SIG-M5 treated with dmso at 0.1 percent for 504 hours (cell line): ENCODE results near the gene THPO.

Experiments used
- DNase-seq: peaks from one replicate; lab custom pipeline; 2025; ENCODE audit not compliant: unreplicated experiment; lab: John Stamatoyannopoulos, UW

The THPO gene

DNA sequence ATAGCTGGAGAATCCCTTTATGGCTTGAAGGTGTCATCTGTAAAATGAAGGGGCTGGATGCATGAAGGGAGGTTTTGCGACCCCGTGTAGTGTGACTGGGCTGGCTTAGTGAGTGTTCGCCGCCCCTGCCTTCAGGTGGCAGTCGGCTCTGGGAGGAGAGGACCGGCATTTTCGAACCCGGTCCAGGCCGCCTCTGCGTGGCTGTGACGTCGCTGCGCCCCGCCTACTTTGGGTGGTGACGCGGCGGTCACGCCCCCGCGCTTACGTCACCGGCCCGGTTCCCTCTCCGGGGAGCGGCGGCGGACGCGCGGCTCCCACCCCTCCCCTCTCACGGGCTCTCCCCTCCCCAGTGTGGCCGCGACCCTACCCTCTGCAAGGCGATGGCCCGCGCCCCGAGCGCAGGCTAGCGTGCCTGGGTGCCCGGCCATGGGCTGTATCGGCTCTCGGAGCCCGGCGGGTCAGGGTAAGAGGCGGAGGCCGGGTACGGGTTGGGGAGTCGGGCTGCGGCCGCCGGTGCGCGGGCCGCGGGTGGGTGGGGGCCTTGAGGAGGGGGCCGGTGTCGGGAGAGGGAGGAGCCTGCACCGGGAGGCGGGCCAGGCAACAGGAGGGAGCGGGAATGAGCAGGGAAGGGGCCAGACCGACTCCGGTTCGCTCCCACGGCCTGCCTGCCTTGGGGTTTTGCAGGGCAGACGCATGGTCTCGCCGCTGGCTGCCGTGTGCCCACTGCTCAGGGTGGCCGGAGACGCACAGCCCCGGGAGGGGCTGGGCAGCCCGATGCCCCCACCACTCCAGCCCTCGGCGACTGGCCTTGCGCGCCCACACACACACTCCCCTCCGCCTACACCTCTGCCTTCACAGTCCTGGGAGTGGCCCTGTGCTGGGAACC, 42.1 kb downstream of the THPO start:
- peak; percentile 45 for DNase-seq

DNA sequence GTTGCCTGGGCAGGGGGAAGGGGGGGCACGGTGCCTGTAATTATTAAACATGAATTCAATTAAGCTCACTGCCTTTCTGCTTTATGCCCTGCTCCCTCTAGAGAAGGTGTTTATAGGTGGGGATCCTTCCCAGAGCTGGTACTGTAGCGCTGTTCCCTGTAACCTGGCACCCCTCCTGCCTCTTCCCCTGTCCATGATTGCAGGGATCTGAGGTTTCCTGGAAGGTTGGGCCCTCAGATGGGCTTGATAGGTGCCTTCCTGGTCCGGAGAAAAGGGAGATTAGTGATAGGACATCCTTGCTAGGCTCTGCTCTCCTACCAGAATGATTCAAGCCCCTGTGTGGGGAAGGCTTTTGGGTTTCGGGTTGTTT, 42.7 kb downstream of the THPO start:
- DNase-seq, result no peak

DNA sequence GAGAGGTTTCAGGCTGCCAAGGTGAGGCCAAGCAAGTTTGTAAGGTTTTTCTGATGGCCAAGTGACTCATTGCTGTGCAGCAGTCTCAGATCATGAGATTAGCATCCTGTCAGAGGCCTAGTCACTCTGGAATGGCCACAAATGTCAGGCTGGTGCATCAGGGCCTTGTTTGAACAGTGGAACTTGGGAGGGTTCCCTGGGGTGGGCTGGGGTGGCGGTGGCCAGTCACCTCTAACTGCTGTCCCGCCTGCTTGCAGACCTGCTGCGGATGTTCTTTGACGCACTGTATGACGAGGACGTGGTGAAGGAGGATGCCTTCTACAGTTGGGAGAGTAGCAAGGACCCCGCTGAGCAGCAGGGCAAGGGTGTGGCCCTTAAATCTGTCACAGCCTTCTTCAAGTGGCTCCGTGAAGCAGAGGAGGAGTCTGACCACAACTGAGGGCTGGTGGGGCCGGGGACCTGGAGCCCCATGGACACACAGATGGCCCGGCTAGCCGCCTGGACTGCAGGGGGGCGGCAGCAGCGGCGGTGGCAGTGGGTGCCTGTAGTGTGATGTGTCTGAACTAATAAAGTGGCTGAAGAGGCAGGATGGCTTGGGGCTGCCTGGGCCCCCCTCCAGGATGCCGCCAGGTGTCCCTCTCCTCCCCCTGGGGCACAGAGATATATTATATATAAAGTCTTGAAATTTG, 43.4 kb downstream of the THPO start:
- peak; percentile 38 for DNase-seq

DNA sequence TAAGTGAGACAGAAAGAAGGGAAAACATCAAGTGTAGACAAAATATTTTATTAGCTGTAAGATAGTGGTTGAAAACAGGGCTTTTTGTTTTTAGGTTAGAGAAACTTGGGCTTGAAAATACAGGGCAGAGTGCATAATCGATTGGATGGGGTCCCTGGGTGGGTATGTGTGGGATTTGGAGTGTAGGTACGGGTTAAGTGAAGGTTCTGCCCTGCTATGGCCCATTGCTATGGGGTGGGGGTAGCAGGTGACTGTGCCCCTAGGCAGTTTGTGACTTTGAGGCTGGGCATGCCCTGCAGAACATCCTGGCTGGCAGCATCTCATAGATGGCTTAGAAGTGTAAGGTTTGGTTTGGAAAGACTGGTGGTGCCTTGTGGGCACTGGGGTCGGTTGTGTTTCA, 44.3 kb downstream of the THPO start:
- DNase-seq, result no peak

DNA sequence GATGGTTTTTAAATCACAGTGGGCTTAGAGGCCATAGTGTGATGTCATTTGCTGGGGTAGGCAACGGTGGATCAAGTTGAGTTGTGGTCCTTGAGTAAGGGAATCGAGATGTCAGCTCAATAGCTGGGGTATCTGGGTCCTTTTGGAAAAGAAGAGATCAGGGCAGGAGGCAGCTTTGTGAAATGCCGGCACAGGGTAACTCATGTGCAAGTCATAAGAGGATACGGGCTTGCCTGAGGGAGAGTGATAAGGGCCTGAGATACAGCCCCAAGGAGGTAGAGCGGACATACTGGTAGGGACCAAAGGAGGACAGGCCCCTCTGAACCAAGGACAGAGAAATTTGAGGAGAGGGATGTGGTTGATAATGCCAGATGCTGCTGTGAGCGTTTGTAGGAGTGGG, 44.8 kb downstream of the THPO start:
- no peak for DNase-seq

DNA sequence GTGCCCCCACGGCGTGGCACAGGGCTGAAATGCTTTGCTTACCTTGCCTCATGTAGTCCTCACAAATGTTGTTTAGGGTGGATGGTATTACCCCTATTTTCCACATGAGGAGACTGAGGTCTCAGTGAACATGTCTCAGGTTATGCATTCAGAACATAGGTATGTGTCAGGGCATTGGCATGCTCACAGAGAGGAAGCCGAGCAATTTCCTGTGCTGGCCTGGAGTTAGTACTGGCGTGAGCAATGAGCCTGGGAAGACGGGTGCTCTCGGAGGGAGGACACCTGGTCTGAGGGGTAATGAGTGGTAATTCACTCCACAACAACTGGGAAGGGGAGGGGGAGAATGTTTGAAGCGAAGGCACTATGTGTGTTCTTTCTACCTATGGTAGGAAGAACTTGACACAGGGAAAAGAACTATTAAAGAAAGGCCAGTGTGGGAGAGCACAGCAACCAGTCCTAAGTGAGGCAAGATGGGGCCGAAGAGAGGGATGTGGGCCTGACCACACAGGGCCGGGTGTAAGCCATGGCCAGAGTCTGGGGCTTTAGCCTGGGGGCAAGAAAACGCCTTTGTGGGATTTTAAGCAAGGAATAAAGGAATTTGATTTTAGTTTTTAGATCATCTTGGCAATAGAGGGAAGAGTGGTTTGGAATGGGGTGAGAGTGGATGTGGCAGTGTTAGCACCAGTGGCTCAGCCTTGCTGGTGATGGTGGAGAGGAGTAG, 45.5 kb downstream of the THPO start:
- no peak for DNase-seq

DNA sequence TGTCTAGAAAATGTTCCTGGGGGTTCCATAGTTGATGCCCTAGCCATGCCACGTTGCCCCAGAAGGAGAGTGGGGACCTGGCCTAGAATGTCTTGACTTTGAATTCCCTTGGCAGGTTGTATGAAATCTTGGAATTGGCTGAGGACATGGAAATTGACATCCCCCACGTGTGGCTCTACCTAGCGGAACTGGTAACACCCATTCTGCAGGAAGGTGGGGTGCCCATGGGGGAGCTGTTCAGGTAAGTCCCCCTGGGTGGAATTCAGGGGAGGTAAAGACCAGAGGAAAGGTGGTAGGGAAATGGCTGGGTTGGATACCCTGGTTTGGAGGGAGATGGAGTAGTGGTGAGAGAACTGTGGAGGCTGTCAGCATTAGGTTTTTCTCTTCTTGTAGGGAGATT, 49.5 kb downstream of the THPO start:
- DNase-seq, result no peak

DNA sequence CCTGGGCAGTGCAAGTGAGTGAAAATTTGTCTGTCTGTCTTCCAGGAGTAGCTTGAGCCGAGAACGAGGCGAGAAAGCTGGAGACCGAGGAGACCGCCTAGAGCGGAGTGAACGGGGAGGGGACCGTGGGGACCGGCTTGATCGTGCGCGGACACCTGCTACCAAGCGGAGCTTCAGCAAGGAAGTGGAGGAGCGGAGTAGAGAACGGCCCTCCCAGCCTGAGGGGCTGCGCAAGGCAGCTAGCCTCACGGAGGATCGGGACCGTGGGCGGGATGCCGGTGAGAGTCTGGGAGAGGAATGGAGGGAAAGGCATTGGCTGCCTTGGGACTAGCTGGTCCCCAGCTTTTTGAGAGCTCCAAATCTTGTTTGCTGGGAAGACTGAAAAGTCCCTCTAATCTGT, 50.8 kb downstream of the THPO start:
- DNase-seq, result no peak

DNA sequence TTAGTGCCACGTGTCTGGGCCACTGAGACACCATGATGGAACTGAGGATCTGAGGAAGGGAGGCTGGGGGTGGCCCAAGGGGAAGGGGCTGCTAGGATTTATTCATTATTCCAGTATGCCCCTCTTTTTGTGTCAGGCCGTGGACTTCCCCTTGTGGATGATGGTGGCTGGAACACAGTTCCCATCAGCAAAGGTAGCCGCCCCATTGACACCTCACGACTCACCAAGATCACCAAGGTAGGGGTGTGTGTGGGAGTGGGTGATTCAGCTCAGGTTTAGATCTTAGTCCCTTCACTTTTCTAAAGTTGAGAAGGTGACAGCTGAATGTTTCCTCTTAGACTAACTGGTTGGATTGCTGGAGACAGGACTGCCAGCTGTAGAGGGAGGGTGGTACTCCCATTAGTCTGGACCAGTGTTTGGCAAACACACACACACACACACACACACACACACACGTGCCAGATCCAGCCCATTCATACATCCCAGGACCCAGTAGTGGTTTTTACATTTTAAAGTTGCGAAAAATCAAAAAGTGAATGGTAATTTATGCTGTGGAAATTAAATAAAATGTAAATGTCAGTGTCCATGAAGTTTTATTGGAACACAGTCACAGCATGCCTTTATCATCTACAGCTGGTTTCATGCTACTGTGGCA, 52.2 kb downstream of the THPO start:
- no peak for DNase-seq

DNA sequence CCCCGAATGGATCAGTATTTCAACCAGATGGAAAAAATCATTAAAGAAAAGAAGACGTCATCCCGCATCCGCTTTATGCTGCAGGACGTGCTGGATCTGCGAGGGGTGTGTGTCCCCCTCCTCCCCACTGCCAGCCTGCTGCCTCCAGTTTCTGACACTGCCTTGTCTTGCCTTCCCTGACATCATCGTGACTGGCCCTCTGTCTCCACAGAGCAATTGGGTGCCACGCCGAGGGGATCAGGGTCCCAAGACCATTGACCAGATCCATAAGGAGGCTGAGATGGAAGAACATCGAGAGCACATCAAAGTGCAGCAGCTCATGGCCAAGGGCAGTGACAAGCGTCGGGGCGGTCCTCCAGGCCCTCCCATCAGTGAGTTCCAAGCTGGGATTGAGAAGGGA, 52.7 kb downstream of the THPO start:
- no peak for DNase-seq

DNA sequence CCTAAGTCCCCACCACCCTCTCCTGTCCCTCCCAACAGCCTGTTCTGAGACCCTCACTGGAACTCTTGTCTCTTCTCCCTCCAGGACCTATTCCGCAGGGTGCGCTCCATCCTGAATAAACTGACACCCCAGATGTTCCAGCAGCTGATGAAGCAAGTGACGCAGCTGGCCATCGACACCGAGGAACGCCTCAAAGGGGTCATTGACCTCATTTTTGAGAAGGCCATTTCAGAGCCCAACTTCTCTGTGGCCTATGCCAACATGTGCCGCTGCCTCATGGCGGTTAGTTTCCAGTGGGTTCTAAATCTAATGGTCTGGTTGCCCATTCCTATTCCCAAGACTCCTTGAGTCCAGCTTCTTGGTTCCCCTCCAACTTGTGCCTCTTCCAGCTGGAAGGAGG, 54.3 kb downstream of the THPO start:
- DNase-seq, result no peak

DNA sequence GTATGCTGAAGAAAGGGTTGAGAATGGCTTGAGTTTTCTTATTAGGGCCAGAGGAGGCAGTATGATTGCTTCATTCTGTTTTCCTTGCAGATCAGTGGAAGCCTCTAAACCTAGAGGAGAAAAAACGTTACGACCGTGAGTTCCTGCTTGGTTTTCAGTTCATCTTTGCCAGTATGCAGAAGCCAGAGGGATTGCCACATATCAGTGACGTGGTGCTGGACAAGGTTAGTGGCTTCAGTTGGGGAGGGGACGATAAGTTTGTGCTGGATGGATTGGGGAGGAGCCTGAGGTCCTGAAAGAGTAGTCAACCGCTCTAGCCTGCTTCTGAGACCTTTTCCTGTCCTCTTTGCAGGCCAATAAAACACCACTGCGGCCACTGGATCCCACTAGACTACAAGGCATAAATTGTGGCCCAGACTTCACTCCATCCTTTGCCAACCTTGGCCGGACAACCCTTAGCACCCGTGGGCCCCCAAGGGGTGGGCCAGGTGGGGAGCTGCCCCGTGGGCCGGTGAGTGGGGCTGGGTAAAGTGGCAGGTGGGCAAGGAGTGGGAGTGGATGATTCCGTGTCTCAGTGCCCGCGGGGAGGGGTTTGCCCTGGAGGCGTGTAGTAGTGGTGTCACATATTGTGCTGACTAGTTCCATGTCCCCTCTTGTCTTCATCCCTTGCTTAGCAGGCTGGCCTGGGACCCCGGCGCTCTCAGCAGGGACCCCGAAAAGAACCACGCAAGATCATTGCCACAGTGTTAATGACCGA, 55.1 kb downstream of the THPO start:
- peak; percentile 89 for DNase-seq
